Measurements from ENCODE around the gene NHSL2. TPM values are rescaled to one million over a fixed set of nuclear protein-coding genes. Genes with fewer than 3 reads are reported as not detected.

The NHSL2 gene
- total RNA-seq, 2 donors from 2014 or later, result 1.6 to 2.9 TPM

DNA sequence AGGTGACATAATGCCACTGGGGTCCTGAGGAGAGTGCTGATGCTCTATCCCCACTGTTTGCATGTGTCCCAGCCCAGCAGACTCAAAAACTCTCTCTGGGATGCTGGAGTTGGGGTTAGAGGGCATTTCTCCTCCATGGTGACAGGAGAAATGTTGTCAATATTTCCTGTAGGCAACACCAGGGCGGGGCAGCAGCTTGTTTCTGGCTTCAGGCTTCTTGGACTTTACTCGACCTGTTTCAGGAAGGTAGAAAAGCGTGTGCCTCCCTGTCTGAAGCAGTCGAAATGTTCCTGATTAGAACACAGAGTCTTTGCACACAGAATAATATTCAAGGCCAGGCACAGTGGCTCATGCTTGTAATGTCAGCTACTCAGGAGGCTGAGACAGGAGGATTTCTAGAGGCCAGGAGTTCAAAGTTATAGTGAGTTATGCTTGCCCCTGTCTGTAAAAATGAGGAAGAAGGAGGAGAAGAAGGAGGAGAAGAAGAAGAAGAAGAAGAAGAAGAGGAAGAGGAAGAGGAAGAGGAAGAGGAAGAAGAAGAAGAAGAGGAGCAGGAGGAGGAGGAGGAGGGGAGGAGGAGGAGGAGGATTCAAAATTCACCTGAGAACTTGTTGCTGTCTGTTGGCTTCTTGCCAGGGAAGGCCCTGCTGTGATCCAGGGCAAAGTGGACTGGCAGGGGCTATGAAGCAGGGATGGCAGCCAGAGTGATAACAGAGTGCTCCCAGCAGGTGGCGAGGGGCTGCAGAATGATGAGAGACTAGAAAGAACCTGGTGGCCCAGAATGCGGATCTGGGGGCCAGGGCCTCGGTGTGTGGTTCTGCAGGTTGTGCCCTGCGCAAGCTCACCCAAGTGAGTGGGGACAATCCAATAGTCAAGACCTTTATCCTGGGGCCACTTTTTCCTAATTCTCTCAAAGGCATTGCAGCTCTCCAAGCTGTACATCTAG is 138.1 kb downstream of the NHSL2 start:
- Histone ChIP-seq H3K36me3 (replicated peaks in 1 of 2; ENCODE audit: insufficient read depth in 1 of 2, low read depth in 2 of 2) (no peaks in the 10 kb centered on the region), H3K4me1 (no peaks in the 10 kb centered on the region), H3K27me3 (no peaks in the 10 kb centered on the region), H3K4me3 (no peak overlapping the region), H3K27ac (no peak overlapping the region), H3K9me3 (no peaks in the 10 kb centered on the region)
- no peak for DNase-seq
- 63 to 70% methylated on average over 2 to 6 of the region's 8 CpGs for WGBS, 2 donors
- ATAC-seq, result no peak
- intact Hi-C loops (cut with DNase I), result no loop called here
- TF ChIP-seq, protein P1, sequence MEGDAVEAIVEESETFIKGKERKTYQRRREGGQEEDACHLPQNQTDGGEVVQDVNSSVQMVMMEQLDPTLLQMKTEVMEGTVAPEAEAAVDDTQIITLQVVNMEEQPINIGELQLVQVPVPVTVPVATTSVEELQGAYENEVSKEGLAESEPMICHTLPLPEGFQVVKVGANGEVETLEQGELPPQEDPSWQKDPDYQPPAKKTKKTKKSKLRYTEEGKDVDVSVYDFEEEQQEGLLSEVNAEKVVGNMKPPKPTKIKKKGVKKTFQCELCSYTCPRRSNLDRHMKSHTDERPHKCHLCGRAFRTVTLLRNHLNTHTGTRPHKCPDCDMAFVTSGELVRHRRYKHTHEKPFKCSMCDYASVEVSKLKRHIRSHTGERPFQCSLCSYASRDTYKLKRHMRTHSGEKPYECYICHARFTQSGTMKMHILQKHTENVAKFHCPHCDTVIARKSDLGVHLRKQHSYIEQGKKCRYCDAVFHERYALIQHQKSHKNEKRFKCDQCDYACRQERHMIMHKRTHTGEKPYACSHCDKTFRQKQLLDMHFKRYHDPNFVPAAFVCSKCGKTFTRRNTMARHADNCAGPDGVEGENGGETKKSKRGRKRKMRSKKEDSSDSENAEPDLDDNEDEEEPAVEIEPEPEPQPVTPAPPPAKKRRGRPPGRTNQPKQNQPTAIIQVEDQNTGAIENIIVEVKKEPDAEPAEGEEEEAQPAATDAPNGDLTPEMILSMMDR (IDR thresholded peaks at IDR 0.05), result no peak
- TF ChIP-seq POLR2A (IDR thresholded peaks at IDR 0.05), result no peak

DNA sequence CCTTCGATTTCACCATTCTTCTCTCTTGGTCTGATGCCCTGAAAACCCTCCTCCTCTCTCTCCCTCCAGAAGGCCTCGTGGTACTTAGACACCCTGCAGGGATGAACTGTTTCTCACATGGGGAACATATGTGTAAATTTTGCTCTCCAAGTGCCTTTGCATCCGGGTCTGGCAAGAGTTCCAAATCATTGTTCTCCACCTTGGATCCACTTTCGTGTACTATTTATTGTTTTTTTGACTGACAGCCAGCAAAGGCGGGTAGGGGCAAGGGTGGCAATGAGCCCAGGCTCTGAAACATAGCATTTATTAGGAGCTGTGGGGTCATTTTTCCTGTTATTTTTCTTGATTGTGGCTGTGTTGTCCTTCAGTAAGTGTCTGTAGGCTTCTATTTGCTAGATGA is 139.4 kb downstream of the NHSL2 start:
- ATAC-seq, result no peak
- H3K9me3 ChIP-seq, result no peaks in the 10 kb centered on the region
- 56 to 62% methylated on average over 5 of the region's 5 CpGs for WGBS, 2 donors
- no peak for TF ChIP-seq POLR2A (IDR thresholded peaks at IDR 0.05)
- TF ChIP-seq, protein P1 (IDR thresholded peaks at IDR 0.05), result no peak
- H3K27me3 ChIP-seq, result no peaks in the 10 kb centered on the region
- DNase-seq, result no peak
- H3K4me1 ChIP-seq, result no peaks in the 10 kb centered on the region
- H3K27ac ChIP-seq, result no peak overlapping the region
- H3K36me3 ChIP-seq (replicated peaks in 1 of 2; ENCODE audit: insufficient read depth in 1 of 2, low read depth in 2 of 2), result no peaks in the 10 kb centered on the region
- no peak overlapping the region for H3K4me3 ChIP-seq
- intact Hi-C loops (cut with DNase I), result no loop called here

DNA sequence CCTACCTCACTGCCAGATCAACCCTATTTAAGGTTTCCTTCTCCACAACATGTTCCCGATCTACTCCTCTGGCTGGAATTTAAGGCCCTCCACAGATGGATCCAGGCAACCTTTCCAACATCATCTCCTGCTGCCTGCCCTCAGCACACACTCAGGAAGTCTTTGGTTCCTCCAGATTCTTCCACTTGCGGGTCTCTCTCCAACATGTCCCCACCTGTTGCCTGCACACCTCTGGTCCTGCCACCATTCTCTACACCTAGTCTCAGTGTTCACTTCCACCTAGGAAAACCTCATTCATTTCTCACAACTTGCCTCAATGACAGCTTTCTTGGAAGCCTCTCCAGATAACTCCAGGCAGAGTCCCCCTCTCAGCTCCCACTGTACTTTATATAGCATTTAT is 140.9 kb downstream of the NHSL2 start:
- Histone ChIP-seq H3K9me3 (no peaks in the 10 kb centered on the region), H3K27me3 (no peaks in the 10 kb centered on the region), H3K4me1 (no peaks in the 10 kb centered on the region), H3K27ac (no peak overlapping the region), H3K4me3 (no peak overlapping the region), H3K36me3 (replicated peaks in 1 of 2; ENCODE audit: insufficient read depth in 1 of 2, low read depth in 2 of 2) (no peaks in the 10 kb centered on the region)
- intact Hi-C loops (cut with DNase I), result no loop called here
- DNase-seq (no peak), ATAC-seq (no peak)
- TF ChIP-seq, protein P1 (IDR thresholded peaks at IDR 0.05), result no peak
- no peak for TF ChIP-seq POLR2A (IDR thresholded peaks at IDR 0.05)
- WGBS, 2 donors, result 76 to 88% methylated on average over 2 of the region's 2 CpGs

DNA sequence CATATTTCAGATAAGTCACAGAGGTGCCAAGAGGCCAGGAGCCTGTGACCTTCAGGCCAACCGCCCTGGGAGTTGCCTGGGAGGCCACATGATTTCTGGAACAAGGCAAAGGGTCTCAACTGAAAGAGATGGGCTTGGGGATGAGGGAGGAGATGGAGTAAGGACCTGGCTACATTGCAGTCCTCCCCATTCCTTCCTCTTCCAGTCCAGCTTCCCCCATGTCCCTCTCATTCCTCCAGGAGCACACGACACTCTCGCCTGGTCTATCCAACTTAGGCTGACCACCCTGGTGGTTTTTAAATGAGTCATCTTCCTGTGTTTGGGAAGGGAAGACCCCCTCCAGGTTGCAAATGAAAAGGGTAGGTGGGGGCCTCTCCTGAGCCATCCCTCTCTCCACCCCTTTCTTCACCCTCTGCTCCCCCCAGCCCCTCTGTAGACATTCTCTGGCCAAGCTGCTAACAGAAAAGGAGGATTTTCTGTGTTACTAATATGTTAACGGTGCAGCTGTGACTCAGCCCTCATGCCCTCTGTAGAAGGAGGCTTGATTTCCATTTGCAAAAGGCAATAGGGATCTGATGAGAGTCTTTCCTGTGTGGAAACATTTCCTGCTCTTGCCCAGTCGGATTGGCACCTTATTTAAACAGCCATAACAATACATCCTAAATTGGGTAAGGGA is 141.9 kb downstream of the NHSL2 start:
- no peak for DNase-seq
- TF ChIP-seq, protein P1 (IDR thresholded peaks at IDR 0.05), result no peak
- TF ChIP-seq POLR2A (IDR thresholded peaks at IDR 0.05), result no peak
- Histone ChIP-seq H3K27me3 (no peaks in the 10 kb centered on the region), H3K9me3 (no peaks in the 10 kb centered on the region), H3K36me3 (replicated peaks in 1 of 2; ENCODE audit: insufficient read depth in 1 of 2, low read depth in 2 of 2) (no peaks in the 10 kb centered on the region), H3K4me3 (no peak overlapping the region), H3K4me1 (no peaks in the 10 kb centered on the region), H3K27ac (no peak overlapping the region)
- no peak for ATAC-seq
- intact Hi-C loops (cut with DNase I), result no loop called here
- WGBS, 2 donors, result 62 to 72% methylated on average over 3 to 5 of the region's 5 CpGs

Data from body of pancreas (tissue), 4 donors.